ENCODE measurements around the gene ICOS. TPM values are rescaled to one million over a fixed set of nuclear protein-coding genes. Genes with fewer than 3 reads are reported as not detected.
A peak's percentile ranks its signal among the peaks of the same experiment; 100 is the strongest.
"Not testable (repeated sequence)": the region's sequence is repeated elsewhere in the genome, so short reads cannot be mapped to it uniquely, and the experiment has no call there.

ICOS gene
- total and polyA plus RNA-seq, 4 donors: 0.10 to 0.49 TPM; not detected in 2

DNA sequence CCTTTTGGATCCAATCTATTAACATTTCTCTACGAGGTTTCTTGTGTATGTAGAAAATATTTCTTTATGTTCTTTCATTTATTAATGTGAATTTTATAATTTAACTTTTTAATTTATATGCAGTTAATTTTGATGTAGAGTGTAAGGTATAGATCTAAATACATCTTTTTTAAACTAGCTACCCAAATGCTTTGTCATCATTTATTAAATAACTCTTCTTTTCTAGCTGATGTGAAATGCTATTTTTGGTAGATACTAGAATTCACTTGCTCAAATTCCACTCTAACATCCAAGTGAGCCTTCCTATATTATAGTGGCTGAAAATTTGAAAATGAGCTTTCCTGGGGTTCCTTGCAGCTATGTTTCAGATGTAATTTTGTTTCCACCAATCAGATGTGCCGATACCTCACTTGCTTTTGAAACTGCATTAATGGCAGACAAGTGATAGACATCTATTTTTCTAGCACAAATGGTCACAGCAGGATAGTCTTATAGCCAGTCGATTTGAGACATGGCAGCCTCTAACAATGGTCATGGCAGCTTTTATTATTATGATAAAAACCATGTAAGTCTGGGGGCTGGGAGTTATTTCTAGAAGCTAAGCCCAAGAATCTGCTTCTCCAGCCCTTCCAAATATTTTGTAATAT, 10.9 kb upstream of the ICOS start:
- Histone ChIP-seq H3K9me3 (ENCODE audit: control insufficient read depth, low read length) (no peaks in the 10 kb centered on the region), H3K27ac (ENCODE audit: low read depth in 1 of 2, low read length in 2 of 2) (no peak overlapping the region), H3K4me1 (ENCODE audit: control insufficient read depth in 1 of 2, insufficient read depth in 2 of 2, low read length in 2 of 2) (no peaks in the 10 kb centered on the region), H3K27me3 (ENCODE audit: control insufficient read depth in 1 of 2, insufficient read depth in 2 of 2, low read length in 1 of 2) (no peaks in the 10 kb centered on the region), H3K4me3 (ENCODE audit: low read length in 2 of 2) (no peak overlapping the region), H3K36me3 (ENCODE audit: control insufficient read depth in 1 of 2, insufficient read depth in 2 of 2, low read length in 1 of 2) (no peaks in the 10 kb centered on the region)
- ATAC-seq (ENCODE audit: low FRiP score) (no peak), DNase-seq (no peak)
- intact Hi-C loops (cut with DNase I): loop anchor here (5.0 to 10.0 kb wide), 2 partner anchors 219 to 322 kb away; no protein-coding TSS in a partner anchor
- 91% methylated on average over 3 of the region's 3 CpGs for WGBS, 2 donors

DNA sequence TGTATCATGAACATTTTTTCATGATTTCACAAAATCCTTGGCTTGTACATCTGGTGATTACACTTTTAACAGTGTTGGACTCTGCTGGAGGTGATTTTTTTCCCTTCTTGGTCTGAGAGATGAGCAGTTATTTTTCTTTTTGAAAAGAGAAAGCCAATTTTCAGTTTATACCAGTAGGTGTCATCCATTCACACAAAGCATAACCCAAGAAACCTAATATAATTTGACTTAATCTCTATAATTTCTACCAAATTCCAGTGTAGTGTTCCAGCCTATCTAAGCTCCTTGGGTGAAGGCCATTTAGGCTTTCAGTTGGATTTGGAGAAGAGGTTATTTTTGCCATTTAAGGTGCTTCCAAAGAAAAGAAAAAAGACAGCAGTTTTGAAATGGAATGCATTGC, 7.7 kb upstream of the ICOS start:
- intact Hi-C loops (cut with DNase I): loop anchor here (5.0 to 10.0 kb wide), 2 partner anchors 216 to 318 kb away; no protein-coding TSS in a partner anchor
- Histone ChIP-seq H3K4me1 (ENCODE audit: control insufficient read depth in 1 of 2, insufficient read depth in 2 of 2, low read length in 2 of 2) (peaks cover 0 to 5% of the 10 kb centered on the region in 2 donors), H3K27ac (ENCODE audit: low read depth in 1 of 2, low read length in 2 of 2) (no peak overlapping the region), H3K36me3 (ENCODE audit: control insufficient read depth in 1 of 2, insufficient read depth in 2 of 2, low read length in 1 of 2) (no peaks in the 10 kb centered on the region), H3K27me3 (ENCODE audit: control insufficient read depth in 1 of 2, insufficient read depth in 2 of 2, low read length in 1 of 2) (no peaks in the 10 kb centered on the region), H3K9me3 (ENCODE audit: control insufficient read depth, low read length) (no peaks in the 10 kb centered on the region), H3K4me3 (ENCODE audit: low read length in 2 of 2) (no peak overlapping the region)
- ATAC-seq (ENCODE audit: low FRiP score): peak; percentile 46
- no peak for DNase-seq

DNA sequence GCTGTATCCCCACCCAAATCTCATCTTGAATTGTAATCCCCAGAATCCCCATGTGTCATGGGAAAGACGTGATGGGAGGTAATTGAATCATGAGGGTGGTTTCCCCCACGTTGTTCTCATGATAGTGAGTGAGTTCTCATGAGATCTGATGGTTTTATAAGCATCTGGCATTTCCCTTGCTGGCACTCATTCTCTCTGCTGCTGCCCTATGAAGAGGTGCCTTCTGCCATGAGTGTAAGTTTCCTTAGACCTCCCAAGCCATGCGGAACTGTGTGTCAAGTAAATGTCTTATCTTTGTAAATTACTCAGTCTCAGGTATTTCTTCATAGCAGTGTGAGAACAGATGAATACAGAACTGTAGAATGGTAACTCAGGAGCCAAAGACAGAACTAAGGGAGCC, 5.3 kb upstream of the ICOS start:
- 75 to 78% methylated on average over 3 of the region's 3 CpGs for WGBS, 2 donors
- not testable (repeated sequence) for H3K27ac ChIP-seq (ENCODE audit: low read depth in 1 of 2, low read length in 2 of 2); H3K4me1 ChIP-seq (ENCODE audit: control insufficient read depth in 1 of 2, insufficient read depth in 2 of 2, low read length in 2 of 2); H3K4me3 ChIP-seq (ENCODE audit: low read length in 2 of 2); DNase-seq; ATAC-seq (ENCODE audit: low FRiP score); H3K27me3 ChIP-seq (ENCODE audit: control insufficient read depth in 1 of 2, insufficient read depth in 2 of 2, low read length in 1 of 2); H3K36me3 ChIP-seq (ENCODE audit: control insufficient read depth in 1 of 2, insufficient read depth in 2 of 2, low read length in 1 of 2); H3K9me3 ChIP-seq (ENCODE audit: control insufficient read depth, low read length)
- intact Hi-C loops (cut with DNase I): loop anchor here in 1 of 2 donors (5.0 kb wide), 1 partner anchor 91 kb away; no protein-coding TSS in a partner anchor

DNA sequence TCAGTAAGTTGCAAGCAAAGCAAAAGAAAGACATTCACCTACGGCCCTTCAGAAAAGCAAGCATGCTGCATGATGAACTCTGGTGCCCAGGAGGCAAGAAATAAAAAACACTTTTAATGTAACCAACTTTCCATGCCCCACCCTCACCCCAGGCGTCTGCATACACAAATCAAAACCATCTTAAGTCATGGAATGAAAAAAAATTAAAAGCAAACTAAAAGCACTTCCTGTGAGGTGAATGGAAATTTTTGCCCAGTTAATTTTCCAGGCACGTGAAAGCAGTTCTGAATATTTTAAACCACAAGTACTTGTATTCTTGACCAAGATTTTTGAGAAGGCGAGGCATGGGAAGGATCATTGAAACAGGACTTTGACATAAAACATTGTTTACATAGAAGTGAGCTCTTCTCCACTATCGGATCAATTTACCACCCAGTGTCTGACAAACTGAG, 2.5 kb upstream of the ICOS start:
- H3K36me3 ChIP-seq (ENCODE audit: control insufficient read depth in 1 of 2, insufficient read depth in 2 of 2, low read length in 1 of 2): no peaks in the 10 kb centered on the region
- peaks cover 0 to 6% of the 10 kb centered on the region in 2 donors for H3K4me1 ChIP-seq (ENCODE audit: control insufficient read depth in 1 of 2, insufficient read depth in 2 of 2, low read length in 2 of 2)
- no peaks in the 10 kb centered on the region for H3K9me3 ChIP-seq (ENCODE audit: control insufficient read depth, low read length)
- intact Hi-C loops (cut with DNase I): loop anchor here in 1 of 2 donors (5.0 kb wide), 1 partner anchor 88 kb away; no protein-coding TSS in a partner anchor
- DNase-seq (no peak), ATAC-seq (ENCODE audit: low FRiP score) (no peak)
- 19 to 20% methylated on average over 5 of the region's 5 CpGs for WGBS, 2 donors
- H3K4me3 ChIP-seq (ENCODE audit: low read length in 2 of 2): no peak overlapping the region
- peak overlapping the region; percentile 77 to 81 for H3K27ac ChIP-seq (ENCODE audit: low read depth in 1 of 2, low read length in 2 of 2)
- H3K27me3 ChIP-seq (ENCODE audit: control insufficient read depth in 1 of 2, insufficient read depth in 2 of 2, low read length in 1 of 2): no peaks in the 10 kb centered on the region

DNA sequence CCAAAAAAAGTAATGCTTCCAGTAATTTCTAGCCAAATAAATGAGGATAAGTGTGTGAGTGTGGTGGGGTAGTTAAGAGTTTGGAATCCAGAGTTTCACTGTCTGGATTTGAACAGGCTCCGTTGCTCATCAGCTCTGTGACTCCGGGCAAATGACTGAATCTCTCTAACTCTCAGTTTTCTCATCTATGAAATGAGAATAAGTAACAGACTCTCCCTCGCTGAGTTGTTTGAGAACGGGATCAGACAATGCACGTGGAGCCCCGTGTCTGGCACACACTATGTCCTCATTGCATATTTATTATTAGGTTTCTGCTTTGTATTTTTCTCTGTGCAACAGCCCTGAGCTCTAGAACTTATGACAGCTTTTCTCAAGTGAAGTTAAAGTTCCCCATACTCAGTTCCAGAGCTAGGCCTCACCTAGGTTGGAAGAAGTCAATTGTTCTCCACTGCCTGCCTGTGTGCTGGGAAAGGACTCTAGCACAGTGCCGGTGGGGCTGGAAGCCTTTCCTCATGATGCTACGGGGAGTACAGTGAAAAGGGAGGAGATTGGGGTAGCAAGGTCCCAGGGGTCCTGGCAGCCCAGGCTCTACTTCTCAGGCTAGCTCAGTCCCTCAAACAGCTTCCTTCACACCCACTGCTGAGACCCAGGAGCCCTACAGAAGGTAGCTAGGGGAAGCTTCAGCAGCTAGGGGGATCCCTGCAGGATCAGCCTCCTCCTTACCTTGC, 1.7 kb upstream of the ICOS start:
- ATAC-seq (ENCODE audit: low FRiP score) (no peak), DNase-seq (no peak)
- WGBS, 2 donors: 65 to 86% methylated on average over 8 of the region's 8 CpGs
- intact Hi-C loops (cut with DNase I): loop anchor here in 1 of 2 donors (5.0 kb wide), 1 partner anchor 87 kb away; no protein-coding TSS in a partner anchor
- H3K27ac ChIP-seq (ENCODE audit: low read depth in 1 of 2, low read length in 2 of 2): no peak overlapping the region
- H3K27me3 ChIP-seq (ENCODE audit: control insufficient read depth in 1 of 2, insufficient read depth in 2 of 2, low read length in 1 of 2): no peaks in the 10 kb centered on the region
- H3K9me3 ChIP-seq (ENCODE audit: control insufficient read depth, low read length): no peaks in the 10 kb centered on the region
- no peak overlapping the region for H3K4me3 ChIP-seq (ENCODE audit: low read length in 2 of 2)
- H3K36me3 ChIP-seq (ENCODE audit: control insufficient read depth in 1 of 2, insufficient read depth in 2 of 2, low read length in 1 of 2): no peaks in the 10 kb centered on the region
- H3K4me1 ChIP-seq (ENCODE audit: control insufficient read depth in 1 of 2, insufficient read depth in 2 of 2, low read length in 2 of 2): peaks cover 0 to 6% of the 10 kb centered on the region in 2 donors

DNA sequence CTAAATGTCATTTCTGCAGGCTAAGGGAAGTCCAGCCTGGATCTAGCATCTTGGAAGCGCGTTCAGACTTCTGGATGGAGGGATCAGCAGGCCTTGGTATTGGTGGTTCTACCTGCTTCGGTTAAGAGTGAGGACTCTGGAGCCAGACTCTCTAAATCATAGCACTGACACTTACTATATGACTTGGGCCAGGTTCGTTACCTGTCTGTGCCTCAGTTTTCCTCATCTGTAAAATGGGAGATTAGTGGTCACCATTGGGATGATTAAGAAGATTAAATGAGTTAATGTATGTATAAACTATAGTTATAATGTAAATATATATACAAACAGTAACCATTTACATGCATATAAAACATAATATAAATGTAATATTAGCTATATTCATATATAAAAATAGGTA, 995 bp upstream of the ICOS start:
- Histone ChIP-seq H3K27ac (ENCODE audit: low read depth in 1 of 2, low read length in 2 of 2) (no peak overlapping the region), H3K9me3 (ENCODE audit: control insufficient read depth, low read length) (no peaks in the 10 kb centered on the region), H3K4me1 (ENCODE audit: control insufficient read depth in 1 of 2, insufficient read depth in 2 of 2, low read length in 2 of 2) (peaks cover 0 to 6% of the 10 kb centered on the region in 2 donors), H3K27me3 (ENCODE audit: control insufficient read depth in 1 of 2, insufficient read depth in 2 of 2, low read length in 1 of 2) (no peaks in the 10 kb centered on the region), H3K4me3 (ENCODE audit: low read length in 2 of 2) (no peak overlapping the region), H3K36me3 (ENCODE audit: control insufficient read depth in 1 of 2, insufficient read depth in 2 of 2, low read length in 1 of 2) (no peaks in the 10 kb centered on the region)
- DNase-seq: no peak
- intact Hi-C loops (cut with DNase I): no loop called here
- WGBS, 2 donors: 98% methylated on average over 4 of the region's 4 CpGs
- no peak for ATAC-seq (ENCODE audit: low FRiP score)

DNA sequence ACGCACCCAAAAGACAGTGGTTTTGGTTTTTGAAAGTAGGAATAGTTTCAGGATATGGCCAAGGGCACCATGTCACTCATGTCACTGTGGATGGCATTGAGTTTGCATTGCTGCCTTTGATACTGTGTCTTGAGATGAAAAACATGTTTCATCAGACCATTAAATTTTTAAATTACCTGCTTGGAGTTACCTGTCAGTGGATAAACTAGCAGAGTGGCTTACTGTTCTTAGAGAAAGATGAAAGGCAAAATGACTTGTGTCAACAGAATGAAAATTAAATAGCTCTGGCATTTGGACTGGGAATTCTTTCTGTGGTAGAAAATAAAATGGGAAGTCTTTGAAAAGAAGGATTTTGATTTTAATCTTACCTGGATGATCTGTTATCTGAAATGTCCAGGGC, 386 bp downstream of the ICOS start:
- Histone ChIP-seq H3K4me1 (ENCODE audit: control insufficient read depth in 1 of 2, insufficient read depth in 2 of 2, low read length in 2 of 2) (peaks cover 0 to 6% of the 10 kb centered on the region in 2 donors), H3K27me3 (ENCODE audit: control insufficient read depth in 1 of 2, insufficient read depth in 2 of 2, low read length in 1 of 2) (no peaks in the 10 kb centered on the region), H3K27ac (ENCODE audit: low read depth in 1 of 2, low read length in 2 of 2) (no peak overlapping the region), H3K36me3 (ENCODE audit: control insufficient read depth in 1 of 2, insufficient read depth in 2 of 2, low read length in 1 of 2) (no peaks in the 10 kb centered on the region), H3K9me3 (ENCODE audit: control insufficient read depth, low read length) (no peaks in the 10 kb centered on the region), H3K4me3 (ENCODE audit: low read length in 2 of 2) (no peak overlapping the region)
- intact Hi-C loops (cut with DNase I): no loop called here
- no peak for ATAC-seq (ENCODE audit: low FRiP score)
- DNase-seq: no peak
- WGBS, 2 donors: 97 to 98% methylated on average over 1 of the region's 1 CpG

DNA sequence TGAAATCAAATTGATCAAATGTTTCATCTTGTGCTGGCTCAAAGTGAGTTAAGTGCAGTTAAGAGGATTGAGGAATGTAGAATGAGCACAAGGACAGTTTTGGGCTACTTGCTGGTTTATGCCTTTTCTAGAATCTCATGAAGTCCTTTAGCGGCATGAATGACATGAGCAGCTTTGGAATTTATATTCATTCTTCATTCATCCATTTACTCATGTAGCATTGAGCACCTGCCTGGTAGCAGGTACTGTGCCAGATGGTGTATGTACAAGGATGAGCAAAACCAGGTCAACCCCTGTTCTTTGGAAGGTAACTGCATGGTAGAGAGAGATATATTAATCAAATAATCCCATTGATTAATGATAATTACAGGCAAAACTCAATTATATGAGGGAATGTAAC, 1.2 kb downstream of the ICOS start:
- 100% methylated on average over 1 of the region's 1 CpG for WGBS, 2 donors
- no peak for DNase-seq
- no peaks in the 10 kb centered on the region for H3K27me3 ChIP-seq (ENCODE audit: control insufficient read depth in 1 of 2, insufficient read depth in 2 of 2, low read length in 1 of 2)

DNA sequence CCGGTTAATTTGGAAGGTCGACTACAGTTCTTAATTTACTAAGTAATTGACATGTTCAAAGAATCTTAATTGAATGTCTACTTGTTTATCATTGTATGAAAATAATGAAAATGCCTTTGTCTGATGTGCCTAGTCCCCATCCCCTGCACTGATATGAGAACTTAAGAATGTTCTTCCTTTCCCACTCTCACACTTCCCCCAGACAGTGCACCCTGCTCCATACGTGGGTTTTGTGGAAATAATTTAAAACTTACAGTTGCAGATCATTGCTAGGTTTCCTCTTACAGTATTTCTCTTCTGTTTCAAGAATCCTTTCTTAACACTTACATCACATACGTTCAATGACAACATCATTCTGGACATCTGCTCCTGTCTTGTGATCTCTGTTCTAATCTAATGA, 3.5 kb downstream of the ICOS start:
- DNase-seq (no peak), ATAC-seq (ENCODE audit: low FRiP score) (no peak)
- Histone ChIP-seq H3K9me3 (ENCODE audit: control insufficient read depth, low read length) (no peaks in the 10 kb centered on the region), H3K27ac (ENCODE audit: low read depth in 1 of 2, low read length in 2 of 2) (no peak overlapping the region), H3K4me1 (ENCODE audit: control insufficient read depth in 1 of 2, insufficient read depth in 2 of 2, low read length in 2 of 2) (no peaks in the 10 kb centered on the region), H3K27me3 (ENCODE audit: control insufficient read depth in 1 of 2, insufficient read depth in 2 of 2, low read length in 1 of 2) (no peaks in the 10 kb centered on the region), H3K36me3 (ENCODE audit: control insufficient read depth in 1 of 2, insufficient read depth in 2 of 2, low read length in 1 of 2) (no peaks in the 10 kb centered on the region), H3K4me3 (ENCODE audit: low read length in 2 of 2) (no peak overlapping the region)
- intact Hi-C loops (cut with DNase I): no loop called here
- WGBS, 2 donors: 84% methylated on average over 4 of the region's 4 CpGs

More for the DNA sequence above, 1.2 kb downstream of the ICOS start:
- Histone ChIP-seq H3K9me3 (ENCODE audit: control insufficient read depth, low read length) (no peaks in the 10 kb centered on the region), H3K27ac (ENCODE audit: low read depth in 1 of 2, low read length in 2 of 2) (no peak overlapping the region), H3K4me3 (ENCODE audit: low read length in 2 of 2) (no peak overlapping the region), H3K4me1 (ENCODE audit: control insufficient read depth in 1 of 2, insufficient read depth in 2 of 2, low read length in 2 of 2) (peaks cover 0 to 6% of the 10 kb centered on the region in 2 donors), H3K36me3 (ENCODE audit: control insufficient read depth in 1 of 2, insufficient read depth in 2 of 2, low read length in 1 of 2) (no peaks in the 10 kb centered on the region)
- no peak for ATAC-seq (ENCODE audit: low FRiP score)
- intact Hi-C loops (cut with DNase I): no loop called here
